Activated gamma-delta T cell (primary cell): ENCODE results near the gene S100A3.
"Not testable (repeated sequence)": the region's sequence is repeated elsewhere in the genome, so short reads cannot be mapped to it uniquely, and the experiment has no call there.

ENCODE experiments used
- DNase-seq: peaks from one replicate; lab custom pipeline; 2025; lab: John Stamatoyannopoulos, UW

Gene S100A3

GRCh38 chr1:153534925-153535241 is 14.2 kb downstream of the S100A3 start:
- no peak for DNase-seq

GRCh38 chr1:153534226-153534924 is 14.7 kb downstream of the S100A3 start:
- DNase-seq = no peak

DNA sequence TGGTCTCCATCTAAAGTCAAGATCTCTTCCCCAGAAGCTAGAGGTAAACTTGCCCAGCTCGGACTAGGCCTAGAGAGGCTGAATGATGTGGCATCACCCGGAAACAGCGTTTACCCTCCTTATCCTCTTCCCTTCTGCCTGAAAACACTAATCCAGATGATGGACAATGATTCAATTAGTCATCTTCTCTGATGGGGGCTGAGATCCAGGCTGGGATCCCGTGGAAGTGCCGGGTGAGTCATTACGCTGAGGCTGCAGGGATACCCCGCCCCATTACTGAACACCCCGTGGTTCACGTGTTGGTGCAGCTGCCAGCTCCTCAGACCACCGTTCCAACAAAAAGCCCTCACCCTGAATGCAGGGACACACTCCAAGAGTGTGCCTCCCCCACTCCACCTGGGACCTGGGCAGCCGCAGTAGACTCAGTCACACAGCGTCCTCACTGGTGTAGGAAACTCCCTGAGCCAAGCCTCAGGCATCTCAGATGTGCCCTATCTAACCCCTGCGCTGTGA is 15.3 kb downstream of the S100A3 start:
- no peak for DNase-seq

DNA sequence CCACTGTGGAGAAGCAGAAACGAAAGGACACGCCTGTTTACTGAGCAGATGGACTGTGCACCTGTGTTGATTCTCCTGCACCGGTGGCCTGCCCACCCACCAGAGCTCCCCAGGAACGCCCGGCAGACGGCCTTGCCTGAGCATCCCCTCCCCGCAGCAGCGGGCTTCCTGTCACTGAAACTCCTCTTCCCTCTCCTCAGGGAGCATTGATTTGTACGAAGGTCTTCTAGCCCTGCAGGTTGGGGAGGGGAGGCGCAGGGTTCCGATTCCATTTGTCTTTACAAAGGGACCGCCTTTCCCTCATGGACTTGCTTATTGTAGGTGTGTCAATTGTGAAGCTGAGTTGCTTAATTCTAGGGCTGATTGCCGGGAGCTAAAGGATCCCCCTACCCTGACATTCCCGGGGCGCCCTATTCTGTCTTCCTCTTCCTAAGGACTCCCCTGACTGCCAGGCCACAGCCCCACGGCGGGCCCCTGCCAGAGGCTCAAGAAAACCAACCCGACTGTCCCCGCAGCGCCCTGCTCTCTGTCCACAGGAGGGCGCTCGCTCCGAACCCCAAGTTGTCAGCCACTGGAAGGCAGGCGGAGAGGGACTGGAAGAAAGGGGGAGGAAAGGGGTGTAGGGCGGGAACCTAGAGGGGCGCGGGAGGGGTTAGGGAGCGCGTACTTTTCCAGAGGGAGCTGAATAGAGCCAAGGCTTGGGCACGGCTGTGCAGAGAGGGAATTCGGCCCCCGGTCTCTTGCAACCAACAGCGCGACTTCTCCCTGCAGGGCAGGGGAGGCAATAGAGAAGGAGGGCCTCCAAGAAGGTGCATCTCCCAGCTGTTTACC is 16.1 kb downstream of the S100A3 start:
- DNase-seq = peak; percentile 24

DNA sequence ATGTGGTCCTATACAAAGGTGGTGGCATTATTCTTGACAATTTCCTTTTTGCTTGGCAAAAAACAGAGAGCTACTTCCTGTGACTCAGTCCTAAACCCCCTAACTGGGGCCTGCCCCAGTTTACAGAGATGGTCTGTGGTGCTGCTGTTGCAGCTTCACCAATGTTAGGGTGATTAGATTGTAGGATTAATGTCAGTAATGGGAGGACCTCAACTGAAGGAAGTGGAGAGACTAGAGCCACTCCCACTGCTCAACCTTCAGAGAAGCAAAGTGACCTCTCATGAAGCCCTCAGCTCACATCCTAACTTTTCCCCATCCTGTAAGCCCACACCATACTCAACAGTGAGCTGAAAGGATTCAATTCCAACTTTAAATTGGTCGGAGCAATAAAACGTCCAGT is 16.9 kb downstream of the S100A3 start:
- no peak for DNase-seq

DNA sequence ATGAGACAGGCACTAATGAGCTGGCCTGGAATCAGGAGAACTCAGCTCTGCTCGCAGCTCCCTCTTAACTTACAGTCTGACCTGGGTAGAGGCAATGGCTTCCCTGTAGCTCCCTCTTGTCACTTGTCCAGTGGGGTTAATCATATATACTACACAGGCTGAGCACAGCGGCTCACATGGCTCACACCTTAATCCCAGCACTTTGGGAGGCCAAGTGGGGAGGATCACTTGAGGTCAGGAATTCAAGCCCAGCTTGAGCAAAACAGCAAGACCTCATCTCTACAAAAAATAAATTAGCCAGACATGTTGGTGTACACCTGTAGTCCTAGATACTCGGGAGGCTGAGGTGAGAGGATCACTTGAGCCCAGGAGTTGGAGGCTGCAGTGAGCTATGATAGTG is 17.4 kb downstream of the S100A3 start:
- DNase-seq = no peak

DNA sequence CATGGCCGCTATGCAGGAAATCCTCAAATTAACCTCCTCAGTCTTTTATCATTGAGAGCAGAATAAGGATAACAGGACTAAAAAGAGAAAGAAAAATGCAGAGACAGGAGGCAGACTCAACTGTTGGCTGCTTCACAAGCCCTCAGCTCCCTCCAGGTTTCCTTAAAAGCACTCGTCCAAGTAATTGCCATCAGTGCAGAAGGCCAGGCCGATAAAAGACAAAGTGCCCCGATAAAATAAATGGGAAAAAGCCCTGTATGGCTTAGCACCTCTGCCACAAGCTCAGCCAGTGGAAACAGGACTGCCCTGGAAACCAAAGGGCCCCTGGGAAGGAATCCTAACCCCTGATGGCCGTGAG is 21.4 kb downstream of the S100A3 start:
- no peak for DNase-seq

DNA sequence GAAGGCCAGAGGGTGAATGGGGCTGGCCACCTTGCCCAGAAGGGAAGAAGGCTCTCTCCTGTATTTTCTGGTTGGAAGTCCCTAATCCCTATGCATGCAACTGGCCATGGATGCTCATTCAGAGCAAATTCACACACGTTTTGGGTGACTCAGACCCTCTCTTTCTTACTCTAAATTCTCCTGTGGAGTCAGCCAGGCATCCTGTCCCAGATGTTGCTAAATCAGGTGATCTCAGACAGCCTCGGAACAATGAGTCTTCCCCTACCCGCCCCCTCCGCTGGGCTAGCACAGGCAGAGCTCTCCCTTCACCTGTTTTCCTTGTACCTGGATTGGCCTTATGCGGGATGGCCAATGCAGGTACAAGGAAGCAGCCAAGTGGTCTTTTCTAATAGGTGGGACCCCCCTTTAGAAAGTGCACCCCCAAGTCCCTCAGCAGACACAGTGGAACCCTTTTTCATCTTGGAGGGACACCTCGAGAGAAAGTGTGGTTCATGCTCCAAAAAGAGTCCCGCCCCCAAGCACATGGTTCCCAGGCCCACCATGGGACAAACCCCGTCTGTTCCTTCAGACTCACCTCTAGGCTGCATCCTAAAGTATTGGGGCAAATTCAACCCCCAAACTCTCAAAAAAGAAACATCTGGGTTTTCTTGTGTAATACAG is 21.9 kb downstream of the S100A3 start:
- no peak for DNase-seq

- no peak for DNase-seq
Measured at GRCh38 chr1:153526132-153526543, 22.9 kb downstream of the S100A3 start.

DNA sequence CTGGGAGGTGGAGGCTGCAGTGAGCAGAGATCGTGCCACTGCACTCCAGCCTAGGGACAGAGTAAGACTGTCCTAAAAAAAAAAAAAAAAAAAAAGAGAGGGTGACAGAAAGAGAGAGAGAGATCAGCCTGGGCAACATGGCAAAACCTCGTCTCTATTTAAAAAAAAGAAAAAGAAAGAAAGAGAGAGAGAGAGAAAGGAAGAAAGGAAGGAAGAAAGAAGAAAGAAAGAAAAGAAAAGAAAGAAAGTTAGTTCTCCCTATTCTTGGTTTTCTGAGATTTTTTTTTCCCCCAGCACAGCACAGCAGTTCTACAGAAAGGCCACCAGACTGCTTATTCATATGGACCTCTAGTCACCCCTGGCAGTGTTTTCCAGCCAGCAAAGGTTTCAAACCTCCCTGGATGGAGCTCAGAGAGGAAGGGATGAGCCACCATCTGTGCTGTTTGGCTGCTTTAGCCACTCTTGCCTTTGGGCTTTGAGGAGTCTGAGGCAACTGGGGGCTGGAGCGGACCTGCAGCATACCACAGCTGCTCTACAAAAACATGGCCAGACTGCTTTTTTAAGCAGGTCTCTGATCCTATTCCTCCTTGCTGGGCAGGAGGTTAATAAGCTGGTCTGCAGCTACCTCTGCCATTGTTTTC is 23.9 kb downstream of the S100A3 start:
- no peak for DNase-seq

- not testable (repeated sequence) for DNase-seq
Measured at GRCh38 chr1:153522353-153523048, 26.6 kb downstream of the S100A3 start.

DNA sequence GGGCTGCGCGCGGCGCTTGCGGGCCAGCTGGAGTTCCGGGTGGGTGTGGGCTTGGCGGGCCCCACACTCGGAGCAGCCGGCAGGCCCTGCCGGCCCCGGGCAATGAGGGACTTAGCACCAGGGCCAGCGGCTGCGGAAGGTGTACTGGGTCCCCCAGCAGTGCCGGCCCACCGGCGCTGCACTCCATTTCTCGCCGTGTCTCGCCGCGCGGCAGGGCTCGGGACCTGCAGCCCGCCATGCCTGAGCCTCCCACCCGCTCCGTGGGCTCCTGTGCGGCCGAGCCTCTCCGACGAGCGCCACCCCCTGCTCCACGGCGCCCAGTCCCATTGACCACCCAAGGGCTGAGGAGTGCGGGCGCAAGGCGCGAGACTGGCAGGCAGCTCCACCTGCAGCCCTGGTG is 27.2 kb downstream of the S100A3 start:
- DNase-seq = not testable (repeated sequence)

DNA sequence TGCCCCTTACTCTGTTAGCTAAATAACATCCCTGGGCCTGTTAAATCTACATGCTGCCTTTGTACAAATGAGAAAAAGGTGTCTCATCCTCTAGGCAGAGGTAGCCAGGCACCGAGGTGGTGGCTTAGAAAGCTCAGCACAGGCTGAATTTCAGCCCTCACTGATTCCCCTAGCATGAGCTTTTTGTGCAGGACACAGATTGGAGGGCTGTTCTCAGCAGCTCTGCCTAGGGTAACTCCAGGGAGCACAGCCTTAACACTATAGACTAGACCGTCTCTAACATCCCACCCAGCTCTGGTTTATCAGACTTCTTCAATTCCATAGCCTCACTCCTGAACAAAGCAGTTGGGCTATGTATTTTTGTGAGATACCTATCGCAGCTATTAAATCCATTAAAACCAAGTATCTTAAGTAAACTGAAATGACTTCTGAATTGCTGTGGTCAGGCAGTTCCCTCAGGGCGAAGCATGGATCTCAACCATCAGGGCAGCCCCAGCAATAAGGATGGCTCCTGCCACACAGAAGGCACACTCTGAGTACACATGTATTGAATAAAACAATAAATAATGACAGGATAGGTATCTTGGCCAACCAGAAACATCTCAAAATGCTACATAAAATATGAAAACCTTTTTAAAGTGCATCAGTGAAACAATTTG is 28.1 kb downstream of the S100A3 start:
- DNase-seq = no peak

DNA sequence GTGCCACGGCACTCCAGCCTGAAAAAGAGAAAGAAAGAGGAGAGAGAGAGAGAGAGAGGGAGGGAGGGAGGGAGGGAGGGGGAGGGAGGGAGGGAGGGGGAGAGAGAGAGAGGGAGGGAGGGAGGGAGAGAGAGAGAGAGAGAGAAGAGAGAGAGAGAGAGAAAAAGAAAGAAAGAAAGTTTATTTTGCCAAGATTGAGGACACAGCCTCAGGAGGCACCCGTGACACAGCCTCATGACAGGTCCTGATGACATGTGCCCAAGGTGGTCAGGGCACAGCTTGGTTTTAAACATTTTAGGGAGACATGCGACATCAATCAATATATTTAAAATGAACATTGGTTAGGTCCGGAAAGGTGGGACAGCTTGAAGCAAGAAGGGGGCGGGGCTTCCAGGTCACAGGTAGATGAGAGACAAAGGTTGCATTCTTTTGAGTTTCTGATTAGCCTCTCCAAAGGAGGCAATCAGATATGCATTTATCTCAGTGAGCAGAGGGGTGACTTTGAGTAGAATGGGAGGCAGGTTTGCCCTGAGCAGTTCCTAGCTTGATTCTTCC is 28.8 kb downstream of the S100A3 start:
- not testable (repeated sequence) for DNase-seq

GRCh38 chr1:153519242-153519641 is 29.8 kb downstream of the S100A3 start:
- no peak for DNase-seq

- no peak for DNase-seq
Measured at GRCh38 chr1:153515504-153516394, 33.3 kb downstream of the S100A3 start.

- no peak for DNase-seq
Measured at GRCh38 chr1:153513666-153514065, 35.4 kb downstream of the S100A3 start.

DNA sequence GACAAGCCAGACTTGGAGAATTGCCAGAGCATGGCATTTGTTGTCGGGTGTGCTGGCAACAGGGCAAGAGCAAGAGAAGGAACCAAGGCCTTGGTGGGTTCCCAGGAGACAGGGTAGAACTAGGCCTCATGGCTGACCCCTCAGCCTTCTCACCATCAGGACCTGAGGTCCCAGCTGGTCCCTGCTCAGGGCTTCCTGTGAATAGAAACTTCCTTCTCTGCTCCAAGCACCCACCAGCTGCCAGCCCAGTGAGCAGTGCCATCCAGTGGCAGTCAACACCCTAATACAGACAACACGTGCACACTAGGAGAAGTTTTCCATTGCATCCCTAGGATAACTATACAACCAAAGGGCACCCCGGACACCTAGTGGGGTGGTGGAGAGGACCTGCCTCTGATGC is 36.0 kb downstream of the S100A3 start:
- DNase-seq = no peak

- no peak for DNase-seq
Measured at GRCh38 chr1:153510984-153511410, 38.1 kb downstream of the S100A3 start.
